CD8-positive, alpha-beta memory T cell (primary cell): ENCODE measurements around the gene ANK3. TPM values are rescaled to one million over a fixed set of nuclear protein-coding genes. Genes with fewer than 3 reads are reported as not detected.

Source experiments
- CTCF ChIA-PET: fragments of 350-600 bp; sonication (Branson Sonifier 250); formaldehyde crosslinking; loops from one replicate; lab custom pipeline; 2021; ENCODE audit warnings: antibody characterized with exemption; lab: Charles Lee
- POLR2A ChIA-PET: fragments of 350-600 bp; sonication (Branson Sonifier 250); formaldehyde crosslinking; loops from one replicate; lab custom pipeline; 2021; ENCODE audit warnings: antibody characterized with exemption; lab: Charles Lee
- DNase-seq, 5 donors: peaks; one replicate each; pipeline versions ENCODE4 v3.0.0 to v3.0.0-alpha.2; 2020 to 2022; ENCODE audit warnings: mixed read lengths in 1 of 5
- H3K27ac ChIP-seq: one replicate; pipeline ENCODE4 v1.7.0; 2013; ENCODE audit warnings: low read depth, mild to moderate bottlenecking, low read length, moderate library complexity
- H3K27me3 ChIP-seq: 2 replicates; pipeline ENCODE4 v1.7.0; 2013; ENCODE audit warnings: low read length, mild to moderate bottlenecking; ENCODE audit not compliant: insufficient read depth, poor library complexity, severe bottlenecking
- H3K36me3 ChIP-seq: 2 replicates; pipeline ENCODE4 v1.7.0; 2013; ENCODE audit warnings: mild to moderate bottlenecking, low read length, moderate library complexity; ENCODE audit not compliant: insufficient read depth
- H3K4me1 ChIP-seq: 2 replicates; pipeline ENCODE4 v1.7.0; 2013; ENCODE audit warnings: mild to moderate bottlenecking, low read length, moderate library complexity; ENCODE audit not compliant: insufficient read depth
- H3K4me3 ChIP-seq: 2 replicates; pipeline ENCODE4 v1.7.0; 2013; ENCODE audit warnings: mild to moderate bottlenecking, low read length
- H3K9me3 ChIP-seq: 2 replicates; pipeline ENCODE4 v1.7.0; 2013; ENCODE audit warnings: mild to moderate bottlenecking, low read length
- H3K27ac Mint-ChIP-seq, 8 donors: one replicate each; pipeline ENCODE4 v1.8.0; 2020 to 2021; ENCODE audit warnings: mixed read lengths in 8 of 8, mild to moderate bottlenecking in 6 of 8, inconsistent platforms in 3 of 8, moderate library complexity in 3 of 8
- H3K27me3 Mint-ChIP-seq, 2 donors: one replicate each; pipeline ENCODE4 v1.8.0; 2020 to 2021; ENCODE audit warnings: mixed read lengths in 2 of 2, mild to moderate bottlenecking in 1 of 2, moderate library complexity in 1 of 2
- H3K36me3 Mint-ChIP-seq, 3 donors: one replicate each; pipeline ENCODE4 v1.8.0; 2020 to 2021; ENCODE audit warnings: mixed read lengths in 3 of 3, inconsistent platforms in 1 of 3, mild to moderate bottlenecking in 1 of 3
- H3K4me1 Mint-ChIP-seq, 3 donors: one replicate each; pipeline ENCODE4 v1.8.0; 2020 to 2021; ENCODE audit warnings: mixed read lengths in 3 of 3, inconsistent platforms in 1 of 3, mild to moderate bottlenecking in 1 of 3
- H3K4me3 Mint-ChIP-seq, 7 donors: one replicate each; pipeline ENCODE4 v1.8.0; 2020 to 2021; ENCODE audit warnings: mixed read lengths in 7 of 7, mild to moderate bottlenecking in 6 of 7, moderate library complexity in 4 of 7, inconsistent platforms in 2 of 7
- H3K9me3 Mint-ChIP-seq, 5 donors: one replicate each; pipeline ENCODE4 v1.8.0; 2020 to 2022; ENCODE audit warnings: mixed read lengths in 5 of 5, mild to moderate bottlenecking in 3 of 5, moderate library complexity in 2 of 5, inconsistent platforms in 1 of 5
- polyA plus RNA-seq: library from polyadenylated mRNA; unstranded; fragments of 300-500 nt; fragmentation: Illumina TruSeq; gene quantifications from one replicate; pipeline ENCODE4 v1.2.3, GENCODE V29; 2021
- total RNA-seq, 2 experiments: library from RNA; stranded (reverse); gene quantifications; one replicate each; pipeline ENCODE4 v1.2.3, GENCODE V29; 2021

The ANK3 gene
- total and polyA plus RNA-seq, 3 experiments from 2014 or later: 10.2 to 12.8 (median 11.8) TPM

DNA sequence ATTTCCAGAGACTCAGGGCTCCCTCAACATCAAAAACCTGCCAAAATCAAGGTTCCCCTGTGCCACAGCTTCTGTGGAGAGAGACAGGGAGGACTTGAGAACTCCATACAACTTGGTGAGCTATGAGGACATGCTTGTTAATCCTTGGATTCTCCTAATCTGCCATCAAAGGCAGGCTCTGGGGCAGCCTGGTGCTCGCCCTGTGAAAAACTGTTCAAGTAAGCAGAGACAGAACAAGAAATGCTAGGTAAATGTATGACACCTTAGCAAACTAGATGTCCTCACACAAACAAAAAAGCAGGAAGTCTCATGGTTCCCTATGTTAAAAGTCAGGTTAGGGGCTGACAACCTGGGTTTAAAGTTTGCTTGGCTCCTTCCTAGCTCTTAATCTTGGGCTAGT is 73.6 kb downstream of the ANK3 start:
- Mint-ChIP-seq H3K36me3 (peaks cover 0 to 3% (median 0%) of the 10 kb centered on the region in 3 donors), H3K4me1 (peaks cover 0 to 23% (median 4%) of the 10 kb centered on the region in 3 donors), H3K27ac (no peak overlapping the region), H3K4me3 (no peak overlapping the region), H3K9me3 (peaks cover 0 to 2% (median 0%) of the 10 kb centered on the region in 5 donors), H3K27me3 (no peaks in the 10 kb centered on the region)
- Histone ChIP-seq H3K4me1 (no peaks in the 10 kb centered on the region), H3K36me3 (no peaks in the 10 kb centered on the region), H3K27me3 (no peaks in the 10 kb centered on the region), H3K4me3 (no peak overlapping the region), H3K27ac (peak overlapping the region; percentile 6), H3K9me3 (no peaks in the 10 kb centered on the region)
- no peak for DNase-seq
- ChIA-PET CTCF (no interaction called here), POLR2A (no interaction called here)

DNA sequence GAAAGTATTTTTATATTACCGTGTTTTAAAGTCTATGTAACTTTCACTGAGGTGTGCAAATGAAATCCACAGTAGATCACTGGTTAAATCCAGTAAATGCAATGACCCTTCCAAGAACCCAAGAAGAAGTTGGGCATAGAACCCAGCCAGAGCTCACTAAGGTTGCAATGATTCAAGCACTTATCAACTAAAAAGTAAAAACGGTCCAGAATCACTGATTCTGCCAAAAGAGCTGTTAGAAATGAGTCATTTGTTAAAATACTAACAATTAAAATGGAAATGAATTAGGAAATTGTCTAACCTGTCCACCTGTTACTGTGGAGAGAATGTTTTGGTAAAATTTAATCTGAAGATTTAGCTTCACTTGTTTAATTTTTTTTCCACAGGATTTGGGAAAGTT is 74.4 kb downstream of the ANK3 start:
- Mint-ChIP-seq H3K27ac (no peak overlapping the region), H3K27me3 (no peaks in the 10 kb centered on the region), H3K4me3 (no peak overlapping the region), H3K4me1 (peaks cover 0 to 23% (median 4%) of the 10 kb centered on the region in 3 donors), H3K9me3 (peaks cover 0 to 2% (median 0%) of the 10 kb centered on the region in 5 donors), H3K36me3 (peaks cover 0 to 5% (median 0%) of the 10 kb centered on the region in 3 donors)
- Histone ChIP-seq H3K9me3 (no peaks in the 10 kb centered on the region), H3K27ac (no peak overlapping the region), H3K27me3 (no peaks in the 10 kb centered on the region), H3K4me1 (no peaks in the 10 kb centered on the region), H3K36me3 (no peaks in the 10 kb centered on the region), H3K4me3 (no peak overlapping the region)
- ChIA-PET CTCF (no interaction called here), POLR2A (no interaction called here)
- no peak for DNase-seq

DNA sequence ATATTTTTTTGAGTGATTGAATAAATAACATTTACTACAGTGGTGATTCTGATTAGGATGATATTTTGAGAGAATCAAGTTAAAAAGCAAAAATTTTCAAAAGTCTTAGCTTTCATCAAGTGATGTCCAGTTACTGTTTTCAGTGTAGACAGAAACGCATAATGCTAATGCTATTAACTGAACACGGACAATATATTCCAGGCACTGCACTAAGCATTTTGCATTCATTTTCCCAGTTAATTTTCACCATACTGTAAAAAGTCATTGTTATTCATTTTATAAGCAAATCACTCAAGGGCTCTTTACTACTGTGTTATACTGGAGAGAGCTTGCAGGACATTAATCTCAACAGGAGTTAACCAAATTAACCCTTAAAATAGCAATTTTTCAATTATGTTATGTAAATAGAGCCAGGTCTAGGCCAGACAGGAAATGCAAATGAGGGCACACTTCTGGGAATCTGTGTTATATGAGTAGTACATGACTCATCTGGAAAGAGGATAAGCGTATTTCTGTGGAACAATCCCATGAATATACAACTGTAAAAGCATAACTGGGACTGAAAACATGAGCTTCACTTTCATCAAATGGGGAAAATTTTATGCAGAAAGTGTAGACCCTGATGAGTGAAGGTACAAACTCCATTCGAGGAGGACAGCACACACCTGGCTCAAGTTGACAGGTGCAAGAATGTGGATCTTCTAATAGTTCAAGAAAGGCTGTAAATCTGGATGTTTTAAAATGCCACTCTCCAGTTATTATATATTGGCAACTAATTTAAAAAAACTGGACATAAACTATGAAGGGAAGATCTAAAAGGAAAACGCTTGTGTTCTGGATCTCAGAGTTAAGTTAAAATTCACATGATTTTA is 75.4 kb downstream of the ANK3 start:
- no peaks in the 10 kb centered on the region for H3K36me3 ChIP-seq
- Mint-ChIP-seq H3K27ac (no peak overlapping the region), H3K9me3 (peaks cover 0 to 2% (median 0%) of the 10 kb centered on the region in 5 donors), H3K36me3 (peaks cover 0 to 5% (median 0%) of the 10 kb centered on the region in 3 donors), H3K4me1 (peaks cover 0 to 23% (median 4%) of the 10 kb centered on the region in 3 donors), H3K27me3 (no peaks in the 10 kb centered on the region), H3K4me3 (no peak overlapping the region)
- no peaks in the 10 kb centered on the region for H3K4me1 ChIP-seq
- POLR2A ChIA-PET: no interaction called here
- CTCF ChIA-PET: interaction anchor here (1.6 kb wide), 1 partner anchor 10 kb away, joined by 3 read pairs; no protein-coding TSS in a partner anchor
- no peak for DNase-seq
- no peaks in the 10 kb centered on the region for H3K27me3 ChIP-seq
- no peaks in the 10 kb centered on the region for H3K9me3 ChIP-seq
- H3K27ac ChIP-seq: peak overlapping the region; percentile 10
- no peak overlapping the region for H3K4me3 ChIP-seq

DNA sequence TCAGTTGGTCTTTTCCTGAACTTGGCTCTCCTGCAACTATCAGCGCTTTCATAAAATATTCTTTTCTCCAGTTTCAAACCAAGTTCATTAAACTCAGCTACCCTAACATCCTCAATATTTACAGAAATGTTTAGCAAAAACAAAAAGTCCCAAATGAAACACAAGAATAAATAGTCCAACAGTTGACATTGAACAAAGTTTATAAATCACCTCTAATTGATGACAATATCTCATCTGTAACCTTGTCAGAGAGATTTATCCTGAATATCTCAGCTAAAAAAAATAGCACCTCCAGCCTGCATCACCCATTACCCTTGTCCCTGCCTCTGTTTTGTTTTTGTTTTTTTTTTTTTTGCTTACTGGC is 76.1 kb downstream of the ANK3 start:
- H3K9me3 Mint-ChIP-seq: peaks cover 0 to 2% (median 0%) of the 10 kb centered on the region in 5 donors
- no peak overlapping the region for H3K4me3 Mint-ChIP-seq
- Histone ChIP-seq H3K9me3 (no peaks in the 10 kb centered on the region), H3K4me1 (no peaks in the 10 kb centered on the region), H3K27me3 (no peaks in the 10 kb centered on the region), H3K27ac (no peak overlapping the region), H3K4me3 (no peak overlapping the region), H3K36me3 (no peaks in the 10 kb centered on the region)
- H3K4me1 Mint-ChIP-seq: peaks cover 0 to 23% (median 4%) of the 10 kb centered on the region in 3 donors
- ChIA-PET CTCF (interaction anchor here (1.6 kb wide), 1 partner anchor 11 kb away, joined by 3 read pairs; no protein-coding TSS in a partner anchor), POLR2A (no interaction called here)
- H3K27me3 Mint-ChIP-seq: no peaks in the 10 kb centered on the region
- H3K36me3 Mint-ChIP-seq: peaks cover 0 to 5% (median 0%) of the 10 kb centered on the region in 3 donors
- peak overlapping the region in 2 of 8 donors; percentile 57 to 62 for H3K27ac Mint-ChIP-seq
- DNase-seq: no peak

DNA sequence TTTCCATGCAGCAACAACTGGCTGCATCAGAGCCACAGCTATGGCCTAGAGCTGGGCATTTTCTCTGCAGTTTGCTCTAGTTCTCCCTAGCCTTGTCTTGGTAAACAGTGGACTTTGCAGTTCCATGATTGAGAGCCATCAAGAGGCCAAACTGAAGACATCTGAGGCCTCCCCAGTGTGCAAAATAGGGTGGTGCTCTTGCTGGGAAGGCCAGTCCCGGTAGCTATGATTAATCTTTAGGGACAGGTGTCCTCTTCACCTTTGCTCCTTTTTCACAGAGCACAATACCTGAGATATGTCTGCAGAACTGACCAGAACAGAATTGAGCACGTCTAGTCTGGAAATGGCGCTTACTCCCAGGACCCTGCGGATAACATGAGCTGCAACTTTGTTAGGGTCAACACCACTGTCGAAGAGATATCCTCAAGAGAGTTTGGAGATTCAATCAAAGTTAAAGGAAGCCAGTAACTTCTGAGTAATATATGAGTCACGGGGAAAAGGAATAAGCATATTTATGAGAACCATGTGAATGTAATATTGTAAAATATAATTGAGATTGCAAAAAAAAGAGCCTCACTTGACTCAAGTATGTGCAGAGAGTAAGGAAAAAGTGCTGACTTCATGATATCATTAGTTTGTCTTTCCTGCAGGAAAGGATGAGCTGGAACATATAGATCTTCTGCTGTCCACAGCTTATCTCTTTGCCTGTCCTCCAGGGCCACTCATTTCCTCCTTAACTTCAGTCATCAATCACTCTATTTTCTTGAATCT is 76.7 kb downstream of the ANK3 start:
- H3K27me3 ChIP-seq: no peaks in the 10 kb centered on the region
- CTCF ChIA-PET: interaction anchor here (0.6 to 1.6 kb wide), 3 partner anchors 10 to 213 kb away, joined by 3 to 4 read pairs (median 3); no protein-coding TSS in a partner anchor
- Mint-ChIP-seq H3K9me3 (peaks cover 0 to 2% (median 0%) of the 10 kb centered on the region in 5 donors), H3K27ac (no peak overlapping the region), H3K4me1 (peaks cover 0 to 23% (median 4%) of the 10 kb centered on the region in 3 donors), H3K36me3 (peaks cover 0 to 5% (median 0%) of the 10 kb centered on the region in 3 donors), H3K27me3 (no peaks in the 10 kb centered on the region), H3K4me3 (no peak overlapping the region)
- no peaks in the 10 kb centered on the region for H3K9me3 ChIP-seq
- no peaks in the 10 kb centered on the region for H3K36me3 ChIP-seq
- no peak overlapping the region for H3K27ac ChIP-seq
- no peaks in the 10 kb centered on the region for H3K4me1 ChIP-seq
- no peak for DNase-seq
- H3K4me3 ChIP-seq: no peak overlapping the region
- POLR2A ChIA-PET: no interaction called here

- Histone ChIP-seq H3K9me3 (no peaks in the 10 kb centered on the region), H3K4me3 (no peak overlapping the region), H3K4me1 (no peaks in the 10 kb centered on the region), H3K36me3 (no peaks in the 10 kb centered on the region), H3K27me3 (no peaks in the 10 kb centered on the region), H3K27ac (no peak overlapping the region)
- Mint-ChIP-seq H3K9me3 (peaks cover 0 to 2% (median 0%) of the 10 kb centered on the region in 5 donors), H3K4me1 (peaks cover 0 to 23% (median 4%) of the 10 kb centered on the region in 3 donors), H3K27ac (no peak overlapping the region), H3K4me3 (no peak overlapping the region), H3K27me3 (no peaks in the 10 kb centered on the region), H3K36me3 (peaks cover 0 to 5% (median 0%) of the 10 kb centered on the region in 3 donors)
- ChIA-PET POLR2A (no interaction called here), CTCF (interaction anchor here (1.0 kb wide), 1 partner anchor 9 kb away, joined by 3 read pairs; no protein-coding TSS in a partner anchor)
- no peak for DNase-seq
Observed at GRCh38 chr10:60311821-60312220, 77.9 kb downstream of the ANK3 start.

- H3K27me3 Mint-ChIP-seq: no peaks in the 10 kb centered on the region
- H3K27ac ChIP-seq: no peak overlapping the region
- no peaks in the 10 kb centered on the region for H3K4me1 ChIP-seq
- peaks cover 0 to 5% (median 0%) of the 10 kb centered on the region in 3 donors for H3K36me3 Mint-ChIP-seq
- no peak overlapping the region for H3K4me3 Mint-ChIP-seq
- ChIA-PET CTCF (no interaction called here), POLR2A (no interaction called here)
- no peaks in the 10 kb centered on the region for H3K36me3 ChIP-seq
- H3K9me3 Mint-ChIP-seq: peaks cover 0 to 2% (median 0%) of the 10 kb centered on the region in 5 donors
- peak overlapping the region in 1 of 8 donors; percentile 64 for H3K27ac Mint-ChIP-seq
- DNase-seq: no peak
- H3K27me3 ChIP-seq: no peaks in the 10 kb centered on the region
- peaks cover 0 to 21% (median 4%) of the 10 kb centered on the region in 3 donors for H3K4me1 Mint-ChIP-seq
- no peaks in the 10 kb centered on the region for H3K9me3 ChIP-seq
- H3K4me3 ChIP-seq: no peak overlapping the region
Observed at GRCh38 chr10:60310740-60311139, 78.9 kb downstream of the ANK3 start.
